ENCODE measurements around the gene PLCL2.

PLCL2 gene

DNA sequence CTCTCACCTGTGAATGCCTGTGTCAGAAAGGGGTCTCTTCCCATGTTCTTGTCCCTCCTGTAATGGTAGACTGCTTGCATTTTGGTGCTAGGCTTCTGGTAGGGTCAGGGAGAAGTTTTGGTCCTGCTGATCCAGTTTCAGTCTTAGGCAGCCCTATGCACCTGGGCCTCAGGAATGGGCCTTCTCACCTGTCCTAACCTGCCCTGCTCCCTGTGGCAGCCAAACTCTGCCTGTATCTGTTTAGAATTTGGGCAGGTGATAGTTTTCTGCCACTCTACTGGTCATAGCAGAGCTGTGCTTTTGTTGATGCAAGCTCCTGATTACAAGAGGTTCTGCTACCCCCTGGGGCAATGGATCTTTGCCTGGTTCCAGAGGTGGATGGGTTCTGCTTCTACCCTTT, 118.7 kb downstream of the PLCL2 start:
- in situ Hi-C loops (cut with MboI; ENCODE audit: low sequenced_read_pairs): no loop called here

DNA sequence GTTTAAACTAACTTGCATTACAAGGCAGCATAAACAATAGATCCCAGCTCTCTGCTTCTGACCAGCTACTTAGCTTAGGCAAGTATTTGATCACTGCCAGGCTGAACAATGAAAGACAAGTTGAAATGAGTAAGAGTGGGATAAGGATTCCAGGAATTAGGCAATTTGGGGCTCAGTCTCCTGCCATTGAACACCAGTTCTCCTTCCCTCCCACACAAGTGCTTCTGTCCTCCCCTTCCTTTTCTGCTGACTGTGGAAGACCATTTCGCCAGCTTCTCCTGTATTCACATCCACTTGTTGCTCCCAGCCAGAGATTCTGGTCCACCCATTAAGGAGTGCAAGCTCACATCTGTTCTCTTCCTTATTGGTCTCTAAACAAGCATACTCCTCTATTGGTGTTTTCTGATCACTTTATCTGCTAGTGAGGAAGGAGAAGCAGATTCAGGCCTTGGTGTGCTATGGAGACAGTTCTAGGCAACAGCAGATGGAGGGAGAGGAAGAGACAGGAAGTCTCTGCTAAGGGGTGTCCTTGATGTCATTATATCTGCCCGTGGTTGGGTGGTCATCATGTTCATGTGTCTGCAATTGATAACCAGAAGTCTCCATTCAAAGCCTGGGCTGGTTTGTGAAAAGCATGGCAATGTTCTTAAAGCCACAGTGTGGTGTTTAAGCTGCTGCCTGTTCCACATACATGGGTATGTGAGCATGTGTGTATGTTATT, 121.5 kb downstream of the PLCL2 start:
- in situ Hi-C loops (cut with MboI; ENCODE audit: low sequenced_read_pairs): no loop called here

DNA sequence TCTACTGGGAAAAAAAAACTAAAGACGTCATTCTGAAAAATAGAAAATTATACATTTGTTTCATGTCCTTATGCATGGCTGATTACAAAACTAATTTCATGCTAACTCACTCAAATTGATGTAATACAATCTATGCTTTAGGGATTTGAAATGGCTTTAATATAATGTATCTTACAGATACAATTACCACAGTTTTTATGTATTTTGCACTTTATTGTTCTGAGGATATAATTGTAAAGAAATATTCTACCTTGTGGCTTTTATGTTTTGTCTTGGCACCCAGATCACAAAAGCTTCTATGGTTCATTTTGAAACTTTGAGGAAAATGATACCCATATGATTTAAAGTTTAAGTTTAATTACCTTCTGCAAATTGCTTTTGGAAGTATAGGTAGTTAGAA, 122.5 kb downstream of the PLCL2 start:
- in situ Hi-C loops (cut with MboI; ENCODE audit: low sequenced_read_pairs): no loop called here

DNA sequence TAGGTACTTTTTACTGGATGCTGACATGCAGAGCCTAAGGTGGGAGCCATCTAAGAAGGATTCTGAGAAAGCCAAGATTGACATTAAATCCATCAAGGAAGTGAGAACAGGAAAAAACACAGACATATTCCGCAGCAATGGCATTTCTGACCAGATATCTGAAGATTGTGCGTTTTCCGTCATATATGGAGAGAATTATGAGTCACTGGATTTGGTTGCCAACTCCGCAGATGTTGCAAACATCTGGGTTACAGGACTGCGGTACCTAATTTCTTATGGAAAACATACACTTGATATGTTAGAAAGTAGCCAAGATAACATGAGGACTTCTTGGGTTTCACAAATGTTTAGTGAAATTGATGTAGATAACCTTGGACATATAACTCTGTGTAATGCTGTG, 125.1 kb downstream of the PLCL2 start:
- in situ Hi-C loops (cut with MboI; ENCODE audit: low sequenced_read_pairs): no loop called here

DNA sequence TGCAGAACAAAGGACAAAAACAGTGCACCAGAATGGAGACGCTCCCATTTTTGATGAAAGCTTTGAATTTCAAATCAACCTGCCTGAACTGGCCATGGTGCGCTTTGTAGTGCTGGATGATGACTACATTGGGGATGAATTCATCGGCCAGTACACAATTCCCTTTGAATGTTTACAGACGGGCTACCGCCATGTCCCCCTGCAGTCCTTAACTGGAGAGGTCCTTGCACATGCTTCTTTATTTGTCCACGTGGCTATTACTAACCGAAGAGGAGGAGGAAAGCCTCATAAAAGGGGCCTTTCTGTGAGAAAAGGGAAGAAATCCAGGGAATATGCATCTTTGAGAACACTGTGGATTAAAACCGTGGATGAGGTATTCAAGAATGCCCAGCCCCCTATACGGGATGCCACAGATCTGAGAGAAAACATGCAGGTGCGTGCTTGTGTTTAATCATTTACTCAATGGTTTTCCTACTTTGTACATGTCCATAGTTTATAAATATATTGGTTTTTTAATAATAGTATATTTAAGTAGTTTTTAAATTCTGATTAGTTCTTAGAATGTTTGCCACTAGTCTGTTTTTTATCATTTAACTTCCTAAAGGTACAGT, 127.1 kb downstream of the PLCL2 start:
- in situ Hi-C loops (cut with MboI; ENCODE audit: low sequenced_read_pairs): no loop called here

DNA sequence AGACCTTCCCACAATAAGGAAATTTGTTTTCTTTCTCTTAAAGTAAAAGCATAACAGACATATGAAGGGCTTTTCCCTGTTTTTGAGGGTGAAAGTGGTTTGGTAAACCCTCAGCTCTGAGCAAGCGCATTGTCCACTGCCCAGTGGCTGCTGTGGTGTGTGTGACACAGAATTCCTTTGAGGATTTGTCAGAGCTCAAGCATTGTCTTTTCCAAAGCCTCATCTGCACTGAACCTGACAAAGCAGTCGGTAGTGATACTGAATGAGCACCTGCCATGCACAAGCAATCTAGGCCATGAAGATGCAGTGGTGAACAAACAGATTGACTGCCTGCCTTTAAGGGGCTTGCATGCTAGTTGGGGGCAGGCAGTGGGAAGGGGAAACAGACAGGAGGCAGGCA, 128.3 kb downstream of the PLCL2 start:
- in situ Hi-C loops (cut with MboI; ENCODE audit: low sequenced_read_pairs): no loop called here

DNA sequence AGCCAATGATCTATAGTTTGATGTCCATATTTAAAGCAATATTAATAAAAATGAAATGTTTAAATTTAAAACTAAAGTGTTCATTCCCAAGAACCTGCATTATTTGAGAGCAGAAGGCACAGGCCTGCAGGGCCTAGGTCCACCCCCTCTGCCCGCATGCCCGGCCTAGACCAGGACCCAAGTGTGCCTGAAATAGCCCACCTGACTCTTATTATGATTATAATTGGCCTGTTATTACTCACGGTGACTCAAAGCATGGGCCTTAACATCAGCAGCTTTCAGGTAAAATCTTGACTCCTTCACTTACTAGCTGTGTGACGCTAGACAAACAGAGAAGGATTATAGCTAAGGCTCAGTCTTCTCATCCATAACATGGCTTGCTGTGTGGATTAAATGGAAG, 128.8 kb downstream of the PLCL2 start:
- in situ Hi-C loops (cut with MboI; ENCODE audit: low sequenced_read_pairs): no loop called here

DNA sequence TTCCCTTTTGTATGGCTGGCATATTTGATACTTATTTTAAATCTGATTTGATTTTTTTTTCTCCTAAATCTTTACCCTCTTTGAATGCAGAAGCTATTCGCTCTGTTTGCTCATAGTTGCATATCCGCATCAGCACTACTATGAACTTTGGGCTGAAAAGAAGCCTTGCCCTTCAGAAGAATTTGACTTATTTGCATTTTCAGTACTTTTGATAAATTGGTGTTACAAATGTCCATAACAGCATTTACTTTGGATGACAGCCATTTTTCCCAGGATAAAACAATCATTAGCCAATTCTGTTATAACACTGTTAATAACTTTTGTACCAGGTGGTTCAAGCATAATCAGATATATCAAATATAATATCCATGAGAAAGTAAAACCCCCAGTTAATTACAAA, 129.5 kb downstream of the PLCL2 start:
- in situ Hi-C loops (cut with MboI; ENCODE audit: low sequenced_read_pairs): no loop called here

DNA sequence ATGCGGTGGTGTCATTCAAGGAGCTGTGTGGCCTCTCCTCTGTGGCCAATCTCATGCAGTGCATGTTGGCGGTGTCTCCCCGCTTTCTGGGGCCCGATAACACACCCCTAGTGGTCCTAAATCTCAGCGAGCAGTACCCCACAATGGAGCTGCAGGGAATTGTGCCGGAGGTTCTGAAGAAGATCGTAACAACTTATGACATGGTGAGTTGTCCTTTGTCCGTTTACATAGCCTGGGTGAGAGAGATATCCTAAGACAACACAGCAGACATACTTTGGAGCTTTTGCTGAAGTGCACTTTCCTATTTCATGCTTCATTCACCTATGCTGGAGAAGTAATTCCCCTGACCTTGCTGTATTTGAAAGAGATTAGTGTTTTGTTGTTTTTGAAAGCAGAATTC, 130.0 kb downstream of the PLCL2 start:
- in situ Hi-C loops (cut with MboI; ENCODE audit: low sequenced_read_pairs): no loop called here

DNA sequence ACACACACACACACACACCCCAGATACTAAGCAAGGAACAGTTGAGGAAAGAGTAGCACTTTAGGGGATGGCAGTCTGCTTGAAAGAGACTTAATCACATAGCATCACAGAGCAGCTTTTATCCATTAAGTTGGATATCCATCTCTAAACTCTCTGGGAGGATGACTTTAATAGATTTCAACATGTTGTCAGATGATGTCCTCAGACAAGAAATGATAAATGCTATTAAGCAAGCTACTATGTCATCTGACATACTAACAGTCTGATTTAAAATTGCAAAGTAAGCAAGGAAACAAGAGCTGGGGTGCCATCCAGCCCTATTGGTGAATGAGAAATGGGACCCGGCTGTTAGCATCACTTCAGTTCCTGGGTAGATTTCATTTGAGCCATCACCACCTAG, 136.9 kb downstream of the PLCL2 start:
- in situ Hi-C loops (cut with MboI; ENCODE audit: low sequenced_read_pairs): no loop called here

DNA sequence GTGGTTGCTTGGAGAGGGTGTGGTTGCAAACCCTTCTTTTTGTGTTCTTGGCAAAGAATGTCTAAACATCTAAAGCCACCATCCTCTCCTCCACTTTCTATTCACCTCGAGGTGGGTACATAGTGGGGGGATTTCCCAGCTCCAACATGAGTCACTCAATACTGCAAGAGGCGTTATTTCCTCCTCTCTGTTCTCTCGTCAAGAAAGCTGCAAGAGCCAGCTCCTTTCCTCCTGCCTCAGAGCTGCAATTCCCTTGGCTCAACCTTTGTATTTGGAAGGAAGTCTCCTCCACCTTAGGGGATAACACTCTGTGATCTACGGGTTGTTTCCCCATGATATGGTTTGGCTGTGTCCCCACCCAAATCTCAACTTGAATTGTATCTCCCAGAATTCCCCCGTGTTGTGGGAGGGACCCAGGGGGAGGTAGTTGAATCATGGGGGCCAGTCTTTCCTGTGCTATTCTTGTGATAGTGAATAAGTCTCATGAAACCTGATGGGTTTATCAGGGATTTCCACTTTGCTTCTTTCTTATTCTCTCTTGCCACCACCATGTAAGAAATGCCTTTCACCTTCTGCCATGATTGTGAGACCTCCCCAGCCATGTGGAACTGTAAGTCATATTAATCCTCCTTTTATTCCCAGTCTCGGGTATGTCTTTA, 138.4 kb downstream of the PLCL2 start:
- in situ Hi-C loops (cut with MboI; ENCODE audit: low sequenced_read_pairs): no loop called here

DNA sequence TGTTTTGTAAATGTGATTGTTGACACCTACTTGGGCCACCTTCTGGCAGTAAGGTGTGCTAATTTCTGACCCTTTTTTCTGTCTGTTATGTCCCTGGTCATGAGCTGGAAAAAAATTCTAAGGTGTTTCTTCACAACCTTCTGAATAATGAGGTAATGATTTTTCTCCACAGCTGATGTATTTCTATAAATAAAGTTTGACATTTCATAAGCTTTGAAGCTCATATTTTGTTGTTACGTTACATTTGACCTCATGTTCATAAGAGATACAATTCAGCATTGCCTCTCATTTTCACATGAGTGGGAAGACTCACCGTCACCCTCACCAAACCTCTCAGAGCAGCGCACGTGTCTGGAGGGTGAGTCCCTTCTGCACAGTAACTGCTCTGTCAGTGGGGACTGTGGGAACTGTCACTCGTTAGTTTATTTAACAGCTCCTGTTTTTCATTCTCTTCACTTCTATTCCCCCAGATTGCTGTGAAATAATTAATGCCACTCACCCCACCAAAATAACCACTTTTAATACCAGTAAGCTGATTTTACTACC, 140.9 kb downstream of the PLCL2 start:
- in situ Hi-C loops (cut with MboI; ENCODE audit: low sequenced_read_pairs): no loop called here

DNA sequence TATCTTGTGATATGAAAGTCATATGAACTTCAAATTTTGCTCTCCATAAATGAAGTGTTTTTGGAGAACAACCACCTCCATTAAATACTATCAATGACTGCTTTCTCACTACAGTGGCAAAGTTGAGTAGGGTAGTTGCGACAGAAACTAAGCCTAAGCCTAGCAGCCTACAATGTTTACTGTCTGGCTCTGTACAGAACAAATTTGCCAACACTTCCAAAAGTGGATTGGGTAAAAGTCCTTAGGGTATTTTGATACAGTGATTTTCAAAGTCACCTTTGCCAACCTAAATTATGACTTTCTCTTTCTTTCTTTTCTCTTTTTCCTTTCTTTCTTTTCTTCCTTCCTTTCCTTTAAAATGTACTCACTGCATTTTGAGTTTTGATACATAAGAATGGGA, 142.6 kb downstream of the PLCL2 start:
- in situ Hi-C loops (cut with MboI; ENCODE audit: low sequenced_read_pairs): no loop called here

DNA sequence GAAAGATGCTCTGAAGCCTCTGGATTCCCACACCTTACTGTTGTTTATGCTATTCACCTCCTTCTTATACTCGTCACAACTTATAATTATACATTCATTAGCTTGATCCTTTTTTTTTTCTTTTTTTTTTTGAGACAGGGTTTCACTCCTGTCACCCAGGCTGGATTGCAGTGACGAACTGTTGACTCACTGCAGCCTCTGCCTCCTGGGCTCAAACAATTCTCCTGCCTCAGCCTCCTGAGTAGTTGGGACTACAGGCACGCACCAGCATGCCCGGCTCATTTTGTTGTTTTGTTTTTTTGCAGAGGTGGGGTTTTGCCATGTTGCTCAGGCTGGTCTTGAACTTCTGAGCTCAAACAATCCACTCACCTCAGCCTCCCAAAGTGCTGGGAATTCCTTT, 143.6 kb downstream of the PLCL2 start:
- in situ Hi-C loops (cut with MboI; ENCODE audit: low sequenced_read_pairs): no loop called here

DNA sequence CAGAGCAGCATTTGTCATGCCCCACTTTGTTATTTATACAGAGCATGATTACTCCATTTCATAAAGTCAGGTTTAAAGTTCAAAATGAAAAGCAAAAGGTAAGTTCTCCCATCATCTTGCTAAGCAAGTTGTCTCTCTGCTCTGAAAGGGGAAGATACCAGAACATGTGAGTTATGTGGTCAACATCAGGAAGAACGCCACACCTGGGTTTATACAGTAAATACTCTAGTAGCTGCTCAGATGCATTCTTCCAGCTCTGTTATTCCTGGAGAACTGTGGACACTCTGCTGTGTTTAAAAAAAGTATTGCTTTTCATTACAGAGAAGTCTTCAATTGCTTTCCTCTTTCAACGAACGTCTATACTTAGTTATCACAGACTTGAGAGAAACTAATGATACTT, 145.7 kb downstream of the PLCL2 start:
- in situ Hi-C loops (cut with MboI; ENCODE audit: low sequenced_read_pairs): no loop called here

DNA sequence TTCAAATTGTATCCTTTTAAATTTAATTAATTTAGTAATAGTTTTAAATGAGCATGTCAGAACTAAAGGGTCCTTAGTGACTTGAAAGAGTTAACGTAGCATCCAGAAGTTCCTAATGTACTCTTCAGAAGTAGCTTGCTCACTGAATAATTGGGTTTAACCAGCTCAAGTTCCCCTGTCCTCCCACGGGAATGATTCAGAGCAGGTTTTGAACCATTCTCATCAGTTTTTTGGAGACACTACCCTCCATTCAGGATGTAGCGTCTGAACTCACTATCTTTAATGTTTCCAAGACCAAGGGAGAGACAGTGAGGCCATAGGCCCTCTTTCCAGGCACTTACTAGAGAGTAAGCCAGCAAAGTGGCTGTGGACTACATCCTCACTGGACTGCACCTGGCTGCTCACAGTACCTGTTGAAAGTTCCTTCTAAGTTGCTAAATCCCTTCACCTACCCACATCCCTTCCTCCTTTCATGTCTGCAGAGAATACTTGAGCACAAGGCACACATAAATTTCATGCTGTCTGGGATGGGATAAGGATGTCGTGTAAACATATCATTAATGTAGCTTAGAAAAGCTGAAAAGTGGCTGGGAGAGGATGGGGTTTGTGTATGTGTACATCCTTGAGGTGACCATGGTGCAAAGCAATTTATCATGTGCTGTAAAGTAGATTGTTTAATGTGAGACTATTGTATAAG, 146.3 kb downstream of the PLCL2 start:
- in situ Hi-C loops (cut with MboI; ENCODE audit: low sequenced_read_pairs): no loop called here

DNA sequence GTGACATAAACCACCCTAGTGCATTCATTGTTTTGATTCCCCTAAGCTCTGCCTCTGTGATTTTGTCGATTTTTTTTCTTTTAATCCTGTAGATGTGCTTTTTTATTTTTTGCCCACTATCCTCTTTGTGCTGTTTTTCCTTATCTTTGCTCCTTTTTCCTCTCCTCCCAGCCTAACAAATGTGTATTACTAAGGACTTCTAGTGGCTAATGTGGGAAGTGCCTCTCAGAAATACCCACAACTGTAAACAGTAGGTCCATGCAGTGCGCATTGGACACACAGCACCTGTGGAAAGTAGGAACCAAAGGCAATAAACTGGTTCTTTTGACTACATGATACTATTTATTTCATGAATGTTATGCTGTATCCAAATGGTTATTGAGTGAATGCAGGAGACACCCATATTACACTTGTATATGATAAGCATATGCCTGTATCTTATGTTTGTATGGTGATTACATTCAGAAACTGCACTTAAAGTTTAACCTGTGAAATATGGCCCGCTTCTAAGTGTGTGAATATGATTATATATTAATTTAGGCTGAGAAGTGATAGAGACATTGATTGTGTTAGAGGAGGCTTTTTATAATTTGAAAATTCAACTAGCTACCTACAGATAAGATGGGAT, 147.8 kb downstream of the PLCL2 start:
- in situ Hi-C loops (cut with MboI; ENCODE audit: low sequenced_read_pairs): no loop called here

DNA sequence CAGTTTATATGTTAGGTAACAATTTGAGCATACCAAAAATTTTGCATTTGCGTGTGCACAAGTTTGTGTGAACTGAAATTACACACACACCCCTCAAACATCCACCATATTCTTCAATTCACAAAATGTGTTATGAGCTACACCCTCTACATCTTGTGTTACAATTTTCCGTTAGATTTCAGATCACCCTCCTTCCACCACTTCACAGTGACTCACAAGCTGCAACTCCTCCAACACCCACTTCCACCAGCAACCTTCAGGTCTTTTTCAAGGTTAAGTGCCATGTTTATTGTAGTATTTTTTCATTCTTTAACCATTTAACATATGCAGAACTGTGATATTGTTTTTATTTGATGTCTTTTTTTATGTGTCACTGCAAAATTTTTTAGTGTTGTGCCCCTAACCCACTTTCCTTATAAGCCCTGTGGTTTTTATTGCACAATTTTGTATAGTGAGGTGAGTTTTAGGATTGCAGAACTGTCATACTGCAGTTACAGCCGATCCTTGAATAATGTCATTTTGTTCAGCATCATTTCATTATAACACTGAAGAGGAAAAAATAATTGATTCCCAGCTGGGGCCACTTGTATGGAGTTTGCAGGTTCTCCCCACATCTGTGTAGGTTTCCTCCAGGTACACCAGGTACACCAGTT, 148.9 kb downstream of the PLCL2 start:
- in situ Hi-C loops (cut with MboI; ENCODE audit: low sequenced_read_pairs): no loop called here

DNA sequence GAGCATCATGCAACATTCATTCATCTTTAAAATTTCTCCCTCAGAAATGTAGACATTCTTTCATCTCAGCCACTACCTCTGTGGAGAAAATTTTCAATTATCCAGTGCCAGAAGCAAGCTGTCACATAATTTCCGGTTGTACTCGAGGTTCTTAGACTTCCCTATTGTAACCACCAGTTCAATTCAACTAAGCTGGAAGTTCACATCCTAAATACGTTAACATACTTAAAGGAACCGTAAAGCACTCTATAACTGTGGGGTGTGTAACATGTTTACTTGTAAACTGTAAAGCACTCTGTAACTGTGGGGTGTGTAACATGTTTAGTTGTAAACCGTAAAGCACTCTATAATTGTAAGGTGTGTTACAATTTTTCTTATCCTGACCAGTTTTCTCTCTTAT, 150.3 kb downstream of the PLCL2 start:
- in situ Hi-C loops (cut with MboI; ENCODE audit: low sequenced_read_pairs): no loop called here

DNA sequence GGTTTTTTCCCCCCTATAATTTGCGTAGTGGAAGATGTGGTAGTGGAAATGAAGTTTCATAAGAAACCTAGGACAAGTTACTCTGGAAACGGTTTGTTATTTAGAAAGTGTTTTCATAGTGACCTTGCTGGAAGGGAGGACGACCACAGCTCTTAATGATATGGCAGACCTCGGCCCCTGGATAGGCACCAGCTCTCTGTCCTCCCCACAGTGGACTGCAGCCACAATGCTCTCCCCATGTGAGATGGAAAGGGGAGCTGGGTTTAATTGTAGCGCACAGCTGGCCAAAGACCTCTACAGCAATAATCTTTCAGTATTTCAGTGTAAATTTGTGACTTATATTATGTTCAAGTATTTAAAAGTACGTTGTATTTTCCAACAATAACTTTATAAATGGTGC, 151.2 kb downstream of the PLCL2 start:
- in situ Hi-C loops (cut with MboI; ENCODE audit: low sequenced_read_pairs): no loop called here

DNA sequence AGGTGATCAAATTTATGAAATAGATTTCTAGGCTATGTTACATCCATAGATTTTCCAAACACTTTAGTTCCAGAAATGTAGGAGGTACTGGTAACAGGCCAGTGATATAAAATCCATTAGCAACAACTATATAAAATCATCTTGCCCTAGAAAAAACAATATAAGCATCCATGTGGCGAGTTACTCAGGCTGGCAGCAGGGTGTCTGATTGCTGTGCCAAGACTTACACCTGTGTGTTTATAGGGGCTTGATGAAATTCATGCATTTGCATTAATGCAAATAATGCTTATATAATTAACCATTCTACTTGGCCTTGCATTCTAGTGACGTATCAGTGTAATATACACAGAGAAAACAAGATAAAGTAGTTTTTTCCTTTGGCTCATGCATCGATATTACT, 153.4 kb downstream of the PLCL2 start:
- in situ Hi-C loops (cut with MboI; ENCODE audit: low sequenced_read_pairs): no loop called here

Data from HL-60/S4 treated with phorbol 12-myristate 13-acetate at 8.2 ng/mL for 4 days and 3 days (cell line).